IPS DF 4.7 (cell line): Measurements from ENCODE around the gene KCNJ3.
"Not testable (repeated sequence)": the region's sequence is repeated elsewhere in the genome, so short reads cannot be mapped to it uniquely, and the experiment has no call there.

Source experiments
- DNase-seq: peaks from one replicate; pipeline ENCODE4 v3.0.0-alpha.2; 2013; ENCODE audit warnings: low spot score; ENCODE audit errors: extremely low read depth

Gene KCNJ3

DNA sequence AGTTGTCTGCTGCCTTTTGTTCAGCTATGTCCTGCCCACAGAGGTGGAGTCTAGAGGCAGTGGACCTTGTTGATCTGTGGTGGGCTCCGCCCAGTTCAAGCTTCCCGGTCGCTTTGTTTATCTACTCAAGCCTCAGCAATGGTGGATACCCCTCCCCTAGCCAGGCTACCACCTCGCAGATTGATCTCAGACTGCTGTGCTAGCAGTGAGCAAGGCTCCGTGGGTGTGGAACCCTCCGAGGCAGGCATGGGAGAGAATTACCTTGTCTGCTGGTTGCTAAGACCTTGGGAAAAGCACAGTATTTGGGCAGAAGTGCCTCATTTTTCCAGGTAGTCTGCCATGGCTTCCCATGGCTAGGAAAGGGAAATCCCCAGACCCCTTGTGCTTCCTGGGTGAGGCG is 146.0 kb downstream of the KCNJ3 start:
- DNase-seq = no peak

DNA sequence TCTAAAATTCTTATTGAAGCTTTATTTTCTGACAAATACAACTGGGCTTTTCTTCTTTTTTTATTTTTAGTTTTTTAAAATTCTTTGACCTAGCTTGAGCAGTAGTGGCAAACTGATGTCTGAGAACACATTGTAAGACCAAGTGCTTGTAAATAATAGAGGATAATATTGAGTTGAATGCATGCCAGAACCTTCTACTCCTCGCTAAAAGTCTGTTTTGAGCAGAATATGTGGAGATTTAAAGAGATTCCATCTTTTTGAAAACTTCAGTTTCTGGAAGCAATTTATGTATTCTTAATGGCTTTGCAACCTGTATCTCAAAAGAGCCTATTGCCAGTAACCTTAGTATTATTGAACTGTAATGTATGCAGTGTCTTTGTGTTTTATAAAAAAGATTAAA is 148.3 kb downstream of the KCNJ3 start:
- no peak for DNase-seq

DNA sequence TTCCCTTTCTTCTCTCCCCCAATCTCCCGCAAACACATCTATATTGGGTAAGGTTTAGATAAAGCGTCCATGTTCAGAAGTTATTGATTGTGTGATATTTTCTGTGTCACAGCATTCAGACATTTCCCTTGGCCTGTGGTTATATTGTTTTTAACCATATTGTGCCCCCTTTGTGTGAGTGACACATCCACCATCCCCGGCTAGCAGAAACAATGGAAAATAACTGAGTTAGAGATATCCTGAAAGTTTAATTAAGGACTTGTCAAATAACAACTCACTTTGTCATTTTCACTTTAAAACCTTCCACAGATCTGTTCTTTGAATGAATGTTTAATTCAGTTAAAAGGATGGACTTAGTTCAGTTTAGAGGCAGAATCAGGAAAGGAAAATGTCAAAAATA is 151.0 kb downstream of the KCNJ3 start:
- DNase-seq = no peak

DNA sequence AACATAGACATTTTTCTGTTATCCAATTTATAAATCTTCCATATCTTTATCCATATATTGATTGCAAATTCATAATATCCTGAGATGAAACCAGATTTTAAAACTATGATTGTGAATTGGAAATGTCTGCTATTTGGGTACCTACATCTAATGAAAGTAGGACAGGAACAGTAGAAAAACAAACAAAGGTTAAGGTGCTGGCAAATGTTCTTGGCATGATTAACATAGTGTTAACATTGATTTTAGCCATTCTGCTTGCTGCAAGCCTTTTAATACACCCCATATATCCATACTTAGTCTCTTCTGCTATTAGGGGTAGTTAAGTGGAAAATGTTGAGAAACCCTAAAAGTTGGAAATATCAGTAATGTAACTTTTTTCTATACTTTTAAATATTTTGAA is 152.0 kb downstream of the KCNJ3 start:
- no peak for DNase-seq

DNA sequence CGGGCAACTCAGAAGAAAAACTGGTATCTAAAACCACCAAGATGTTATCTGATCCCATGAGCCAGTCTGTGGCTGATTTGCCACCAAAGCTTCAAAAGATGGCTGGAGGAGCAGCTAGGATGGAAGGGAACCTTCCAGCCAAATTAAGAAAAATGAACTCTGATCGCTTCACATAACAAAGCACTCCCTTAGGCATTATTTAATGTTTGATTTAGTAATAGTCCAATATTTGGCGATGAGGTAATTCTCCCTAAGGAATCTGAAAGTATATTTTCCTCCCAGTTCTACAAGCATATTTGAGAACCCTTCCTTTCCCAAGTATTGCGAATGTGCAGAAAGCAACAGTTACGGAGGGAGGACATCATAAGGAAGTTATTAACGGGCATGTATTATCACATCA is 156.6 kb downstream of the KCNJ3 start:
- no peak for DNase-seq

DNA sequence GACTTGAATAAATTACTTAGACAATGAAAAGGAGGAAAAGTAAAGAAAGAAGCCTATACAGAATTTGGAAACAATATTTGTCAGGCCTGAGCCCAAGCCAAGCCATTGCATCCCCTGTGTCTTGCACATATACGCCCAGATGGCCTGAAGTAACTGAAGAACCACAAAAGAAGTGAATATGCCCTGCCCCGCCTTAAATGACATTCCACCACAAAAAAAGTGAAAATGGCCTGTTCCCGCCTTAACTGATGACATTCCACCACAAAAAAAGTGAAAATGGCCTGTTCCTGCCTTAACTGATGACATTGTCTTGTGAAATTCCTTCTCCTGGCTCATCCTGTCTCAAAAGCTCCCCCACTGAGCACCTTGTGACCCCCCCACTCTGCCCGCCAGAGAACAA is 168.7 kb downstream of the KCNJ3 start:
- DNase-seq = not testable (repeated sequence)

DNA sequence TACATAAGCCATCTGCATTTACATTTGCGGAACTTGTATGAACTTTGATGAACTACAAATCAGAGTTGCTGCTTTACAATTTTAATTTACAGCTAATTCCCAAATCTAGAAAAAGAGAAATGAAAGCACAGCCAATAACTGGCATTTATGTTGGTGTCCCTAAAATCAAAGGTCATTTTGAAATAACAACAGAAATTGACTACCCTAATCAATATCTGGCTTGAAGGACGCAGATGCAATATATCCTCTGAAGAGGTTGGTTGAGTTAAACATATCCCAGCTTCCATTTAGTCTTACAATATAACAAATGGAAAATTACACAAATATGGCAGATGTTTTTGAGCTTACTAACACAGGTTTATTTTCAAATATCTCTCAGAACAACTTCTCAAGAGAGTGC is 177.5 kb downstream of the KCNJ3 start:
- no peak for DNase-seq

DNA sequence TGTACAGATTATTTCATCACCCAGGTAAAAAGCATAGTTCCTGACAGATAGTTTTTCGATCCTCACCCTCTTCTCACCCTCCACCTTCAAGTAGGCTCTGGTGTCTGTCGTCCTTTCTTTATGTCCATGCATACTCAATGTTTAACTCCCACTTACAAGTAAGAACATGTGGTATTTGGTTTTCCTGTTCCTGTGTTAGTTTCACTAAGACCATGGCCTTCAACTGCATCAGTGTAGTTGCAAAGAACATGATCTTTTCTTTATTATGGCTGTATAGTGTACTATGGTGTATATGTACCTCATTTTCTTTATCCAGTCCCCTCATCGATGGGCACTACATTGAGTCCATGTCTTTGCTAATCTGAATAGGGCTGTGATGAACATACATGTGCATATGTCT is 184.2 kb downstream of the KCNJ3 start:
- DNase-seq = no peak

DNA sequence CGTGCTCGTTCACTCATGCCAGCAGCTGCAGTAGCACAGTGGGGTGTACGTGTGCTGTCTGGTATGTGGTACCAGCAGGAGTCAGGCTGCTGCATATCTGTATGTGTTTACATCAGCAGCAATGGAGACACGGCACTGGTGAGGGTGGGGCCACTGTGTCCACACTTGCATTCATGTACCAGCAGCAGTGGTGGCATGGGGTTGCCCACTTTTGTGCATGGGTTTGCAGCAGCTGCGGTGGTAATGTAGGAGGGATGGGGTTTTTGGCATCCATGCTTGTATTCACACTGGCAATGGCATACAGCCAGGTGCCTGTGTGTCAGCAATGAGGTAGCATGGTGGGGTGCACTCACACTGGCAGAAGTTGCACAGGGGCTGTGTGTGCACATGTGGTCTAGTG is 187.8 kb downstream of the KCNJ3 start:
- no peak for DNase-seq

DNA sequence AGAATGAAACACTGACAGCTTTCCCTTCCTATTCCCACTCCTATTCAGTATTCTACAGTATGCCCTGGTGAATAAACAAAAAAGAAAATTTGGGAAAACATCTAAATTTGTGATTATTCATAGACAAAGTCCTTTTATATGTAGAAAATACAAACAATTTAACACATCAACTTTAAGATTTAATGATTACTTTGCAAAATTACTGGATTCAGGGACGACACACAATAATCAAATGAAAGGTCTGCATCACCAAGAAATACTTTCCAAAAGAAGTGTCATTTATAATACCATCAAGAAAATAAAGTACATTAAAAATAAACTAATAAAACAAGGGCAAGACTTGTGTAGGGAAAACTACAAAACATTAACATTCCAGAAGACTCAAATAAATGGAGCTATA is 199.8 kb downstream of the KCNJ3 start:
- DNase-seq = no peak

DNA sequence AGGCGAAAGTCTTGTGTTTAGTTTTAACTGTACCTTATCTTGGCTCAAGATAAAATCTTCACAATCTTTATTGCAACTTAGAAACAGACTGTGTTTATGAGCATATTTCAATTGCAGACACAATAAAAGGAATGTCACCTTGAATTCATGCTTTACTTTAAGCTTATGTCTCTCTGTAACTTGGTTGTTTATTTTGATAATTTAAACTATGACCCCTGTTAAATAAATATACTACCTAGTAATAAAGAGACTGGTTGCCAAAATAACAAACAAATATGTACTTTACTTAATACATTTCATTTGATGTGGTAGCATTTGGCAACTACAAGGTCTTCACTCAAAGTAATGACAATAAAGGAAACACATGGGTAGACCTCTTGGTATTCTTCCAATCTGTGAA is 202.6 kb downstream of the KCNJ3 start:
- no peak for DNase-seq
